KMS-11 (cell line): Measurements from ENCODE around the gene IGHMBP2.

Experiments used
- H2AFZ ChIP-seq: fragments of 200-600 bp; sonication (generic); 2 replicates; pipeline ENCODE4 v1.6.1; 2016; ENCODE audit warnings: antibody characterized with exemption, mixed run types, low read depth
- H3K27ac ChIP-seq: fragments of 200-600 bp; sonication (generic); 2 replicates; pipeline ENCODE4 v1.6.1; 2016; ENCODE audit warnings: mild to moderate bottlenecking, mixed run types
- H3K27me3 ChIP-seq: fragments of 200-600 bp; sonication (generic); 2 replicates; pipeline ENCODE4 v1.6.1; 2017; ENCODE audit warnings: mild to moderate bottlenecking, low read depth, mixed run types, moderate library complexity; ENCODE audit not compliant: insufficient read depth
- H3K36me3 ChIP-seq: fragments of 200-600 bp; sonication (generic); 2 replicates; pipeline ENCODE4 v1.6.1; 2017; ENCODE audit warnings: mild to moderate bottlenecking, mixed run types; ENCODE audit not compliant: insufficient read depth
- H3K4me1 ChIP-seq: fragments of 200-600 bp; sonication (generic); 2 replicates; pipeline ENCODE4 v1.6.1; 2016; ENCODE audit warnings: mild to moderate bottlenecking, low read depth, mixed run types; ENCODE audit not compliant: poor library complexity, severe bottlenecking
- H3K4me2 ChIP-seq: fragments of 200-600 bp; sonication (generic); 2 replicates; pipeline ENCODE4 v1.7.0; 2016; ENCODE audit warnings: mild to moderate bottlenecking, mixed run types
- H3K4me3 ChIP-seq: fragments of 200-600 bp; sonication (generic); IDR thresholded peaks from 2 replicates; pipeline ENCODE4 v1.6.1; 2017; ENCODE audit warnings: low read depth, low read length, mixed read lengths; ENCODE audit not compliant: insufficient read depth
- H3K79me2 ChIP-seq: fragments of 200-600 bp; sonication (generic); 2 replicates; pipeline ENCODE4 v1.6.1; 2016; ENCODE audit warnings: low read depth, mixed run types; ENCODE audit not compliant: insufficient read depth
- H3K9ac ChIP-seq: fragments of 200-600 bp; sonication (generic); 2 replicates; pipeline ENCODE4 v1.6.1; 2016; ENCODE audit warnings: mild to moderate bottlenecking, mixed run types
- H4K20me1 ChIP-seq: fragments of 200-600 bp; sonication (generic); 2 replicates; pipeline ENCODE4 v1.6.1; 2016; ENCODE audit warnings: mild to moderate bottlenecking, mixed run types; ENCODE audit not compliant: insufficient read depth
- TF ChIP-seq, protein P1 (sequence below): fragments of 200-600 bp; sonication (generic); conservative IDR thresholded peaks from 2 replicates; pipeline ENCODE4 v1.6.1; 2017; ENCODE audit warnings: low read depth, mild to moderate bottlenecking, antibody characterized with exemption, low read length, moderate library complexity, mixed read lengths

IGHMBP2 gene

DNA sequence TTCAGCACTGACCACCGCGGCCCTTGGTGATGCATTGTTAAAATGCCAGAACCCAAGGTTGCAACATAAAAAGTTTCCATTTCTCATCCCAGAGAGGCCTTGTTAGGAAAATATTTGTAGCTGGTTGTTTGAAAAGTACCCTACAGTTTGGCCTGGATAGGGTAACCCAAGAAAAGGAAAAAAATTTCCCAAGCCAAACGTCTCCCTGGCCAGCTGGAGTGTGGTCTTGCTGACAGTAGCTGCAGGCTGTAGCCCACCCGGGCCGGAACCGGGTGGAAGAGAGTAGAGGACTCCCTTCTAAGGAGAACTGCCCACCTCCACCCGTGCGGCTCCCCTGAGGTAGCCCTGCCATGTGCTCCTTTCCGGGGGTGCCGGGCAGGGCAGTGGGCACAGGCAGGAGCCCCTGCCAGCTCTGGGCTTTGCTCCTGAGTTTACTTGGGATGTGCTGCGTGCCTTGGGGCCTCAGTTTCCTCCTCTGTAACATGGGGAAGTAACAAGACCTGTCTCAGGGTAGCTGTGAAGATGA lies 38.5 kb downstream of the IGHMBP2 start:
- Histone ChIP-seq H3K4me3 (no peak overlapping the region), H3K4me1 (no peaks in the 10 kb centered on the region), H3K9ac (no peak overlapping the region), H3K27ac (no peak overlapping the region), H4K20me1 (no peaks in the 10 kb centered on the region), H2AFZ (no peak overlapping the region), H3K36me3 (no peaks in the 10 kb centered on the region), H3K4me2 (no peak overlapping the region), H3K79me2 (no peaks in the 10 kb centered on the region), H3K27me3 (no peaks in the 10 kb centered on the region)
- TF ChIP-seq, protein P1, sequence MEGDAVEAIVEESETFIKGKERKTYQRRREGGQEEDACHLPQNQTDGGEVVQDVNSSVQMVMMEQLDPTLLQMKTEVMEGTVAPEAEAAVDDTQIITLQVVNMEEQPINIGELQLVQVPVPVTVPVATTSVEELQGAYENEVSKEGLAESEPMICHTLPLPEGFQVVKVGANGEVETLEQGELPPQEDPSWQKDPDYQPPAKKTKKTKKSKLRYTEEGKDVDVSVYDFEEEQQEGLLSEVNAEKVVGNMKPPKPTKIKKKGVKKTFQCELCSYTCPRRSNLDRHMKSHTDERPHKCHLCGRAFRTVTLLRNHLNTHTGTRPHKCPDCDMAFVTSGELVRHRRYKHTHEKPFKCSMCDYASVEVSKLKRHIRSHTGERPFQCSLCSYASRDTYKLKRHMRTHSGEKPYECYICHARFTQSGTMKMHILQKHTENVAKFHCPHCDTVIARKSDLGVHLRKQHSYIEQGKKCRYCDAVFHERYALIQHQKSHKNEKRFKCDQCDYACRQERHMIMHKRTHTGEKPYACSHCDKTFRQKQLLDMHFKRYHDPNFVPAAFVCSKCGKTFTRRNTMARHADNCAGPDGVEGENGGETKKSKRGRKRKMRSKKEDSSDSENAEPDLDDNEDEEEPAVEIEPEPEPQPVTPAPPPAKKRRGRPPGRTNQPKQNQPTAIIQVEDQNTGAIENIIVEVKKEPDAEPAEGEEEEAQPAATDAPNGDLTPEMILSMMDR, result no peak

DNA sequence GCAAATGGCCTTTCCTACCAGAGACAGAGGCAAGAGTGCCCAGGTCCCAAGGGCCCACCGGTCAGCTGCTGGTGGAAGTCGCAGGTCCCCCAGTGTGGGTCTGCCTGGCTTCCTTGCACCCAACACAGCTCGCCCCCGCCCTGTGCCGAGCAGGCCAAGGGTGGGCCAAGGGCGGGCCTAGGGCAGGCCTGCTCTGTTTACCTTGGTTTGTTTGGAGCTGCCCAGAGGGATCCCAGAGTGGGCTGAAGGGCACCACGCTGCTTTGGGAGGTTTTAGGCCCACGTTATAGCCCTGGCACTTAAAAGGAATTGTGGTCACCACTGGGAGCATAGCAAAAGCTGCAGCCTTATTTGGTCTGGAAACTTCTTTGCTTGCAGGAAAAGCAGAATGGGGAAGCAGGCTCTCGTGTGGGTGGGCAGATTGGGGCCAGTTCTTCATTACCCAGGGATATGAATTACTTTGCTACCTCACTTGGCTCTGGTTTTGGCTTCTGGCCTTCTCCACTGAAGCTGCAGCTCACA lies 39.1 kb downstream of the IGHMBP2 start:
- Histone ChIP-seq H3K4me2 (no peak overlapping the region), H3K79me2 (no peaks in the 10 kb centered on the region), H3K4me1 (no peaks in the 10 kb centered on the region), H3K9ac (no peak overlapping the region), H3K27ac (no peak overlapping the region), H3K4me3 (no peak overlapping the region), H3K36me3 (no peaks in the 10 kb centered on the region), H4K20me1 (no peaks in the 10 kb centered on the region), H3K27me3 (no peaks in the 10 kb centered on the region), H2AFZ (no peak overlapping the region)
- TF ChIP-seq, protein P1, result no peak

DNA sequence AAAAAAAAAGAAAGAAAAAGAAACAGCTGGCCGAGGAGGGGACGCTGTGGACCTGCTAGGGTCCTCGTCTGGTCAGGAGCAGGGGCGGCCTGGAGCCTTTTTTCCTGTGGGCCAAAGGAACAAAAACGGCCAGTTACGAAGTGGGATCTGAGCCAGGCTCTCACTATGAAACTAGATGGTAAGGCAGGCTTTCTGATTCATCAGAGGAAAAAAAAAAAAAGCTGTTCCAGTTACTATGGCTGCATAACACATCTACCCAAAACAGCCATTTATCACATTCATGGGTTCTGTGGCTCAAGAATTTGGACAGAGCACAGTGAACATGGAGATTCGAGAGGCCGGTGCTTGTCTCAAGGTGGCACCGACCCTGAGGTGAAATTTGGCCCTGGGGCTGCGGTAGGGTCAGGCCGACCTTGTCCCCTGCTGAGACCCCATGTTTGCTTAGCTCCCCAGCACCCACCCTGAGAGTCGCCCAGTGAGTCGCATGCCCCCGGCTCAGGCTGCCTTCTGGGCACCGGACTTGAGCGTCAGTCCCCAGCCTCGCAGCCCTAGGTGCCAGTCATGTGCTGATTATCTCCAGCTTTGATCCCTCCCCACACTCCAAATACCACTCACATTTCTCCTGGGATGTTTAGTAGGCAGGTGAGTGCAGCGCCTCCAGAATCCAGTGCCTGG lies 42.9 kb downstream of the IGHMBP2 start:
- no peak overlapping the region for H3K27ac ChIP-seq
- H3K9ac ChIP-seq, result no peak overlapping the region
- H3K79me2 ChIP-seq, result no peaks in the 10 kb centered on the region
- no peaks in the 10 kb centered on the region for H3K27me3 ChIP-seq
- no peak overlapping the region for H2AFZ ChIP-seq
- no peaks in the 10 kb centered on the region for H4K20me1 ChIP-seq
- no peaks in the 10 kb centered on the region for H3K4me1 ChIP-seq
- no peak overlapping the region for H3K4me2 ChIP-seq
- H3K36me3 ChIP-seq, result no peaks in the 10 kb centered on the region
- TF ChIP-seq, protein P1, result no peak
- H3K4me3 ChIP-seq, result no peak overlapping the region

DNA sequence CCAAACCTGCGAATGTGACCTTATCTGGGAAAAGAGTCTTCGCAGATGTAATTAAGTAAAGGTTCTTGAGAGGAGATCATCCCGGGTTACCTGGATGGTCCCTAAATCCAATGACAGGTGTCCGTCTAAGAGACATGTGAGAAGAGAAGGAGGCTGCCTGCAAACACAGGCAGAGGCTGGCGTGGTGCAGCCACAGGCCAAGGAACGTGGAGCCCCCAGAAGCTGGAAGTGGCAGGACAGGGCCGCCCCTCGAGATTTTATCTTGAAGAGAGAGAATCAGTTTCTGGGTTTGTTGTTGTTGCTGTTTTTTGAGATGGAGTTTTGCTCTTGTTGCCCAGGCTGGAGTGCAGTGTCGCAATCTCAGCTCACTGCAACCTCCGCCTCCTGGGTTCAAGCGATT lies 43.5 kb downstream of the IGHMBP2 start:
- H3K9ac ChIP-seq, result no peak overlapping the region
- no peak overlapping the region for H3K4me3 ChIP-seq
- no peak overlapping the region for H3K4me2 ChIP-seq
- no peaks in the 10 kb centered on the region for H3K27me3 ChIP-seq
- H3K4me1 ChIP-seq, result no peaks in the 10 kb centered on the region
- TF ChIP-seq, protein P1, result no peak
- no peaks in the 10 kb centered on the region for H3K79me2 ChIP-seq
- H3K27ac ChIP-seq, result no peak overlapping the region
- H3K36me3 ChIP-seq, result no peaks in the 10 kb centered on the region
- no peaks in the 10 kb centered on the region for H4K20me1 ChIP-seq
- H2AFZ ChIP-seq, result no peak overlapping the region
